ENCODE data around the gene OPCML. TPM values are rescaled to one million over a fixed set of nuclear protein-coding genes. Genes with fewer than 3 reads are reported as not detected.

OPCML gene
- total RNA-seq, 1 donor from 2014 or later = not detected

DNA sequence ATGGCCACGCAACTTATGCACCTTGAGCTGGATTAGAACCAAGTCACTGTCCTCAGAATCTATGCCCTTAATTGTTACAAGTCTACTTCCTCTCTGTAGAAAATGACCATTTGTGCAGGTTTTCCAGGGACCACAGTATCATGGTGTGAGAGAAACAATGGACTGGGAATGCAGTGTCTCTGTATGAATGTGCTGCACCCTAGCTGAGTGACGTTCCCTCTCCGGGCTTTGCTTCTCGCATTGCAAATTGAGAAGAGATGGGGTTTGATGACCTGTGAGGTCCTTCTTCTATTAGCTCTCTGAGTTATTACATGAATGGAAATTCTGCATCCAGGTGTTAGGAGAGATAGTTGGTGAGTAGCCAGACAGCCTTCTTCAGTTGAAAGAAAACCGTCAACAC lies 1109.6 kb downstream of the OPCML start:
- H3K27me3 ChIP-seq = no peaks in the 10 kb centered on the region
- H3K4me3 ChIP-seq = no peak overlapping the region
- no peaks in the 10 kb centered on the region for H3K4me1 ChIP-seq
- DNase-seq (ENCODE audit: extremely low spot score in 2 of 2) = no peak
- intact Hi-C loops (cut with DNase I) = no loop called here
- H3K27ac ChIP-seq = no peak overlapping the region
- no peaks in the 10 kb centered on the region for H3K9me3 ChIP-seq
- H3K36me3 ChIP-seq = no peaks in the 10 kb centered on the region
- TF ChIP-seq, protein P1, sequence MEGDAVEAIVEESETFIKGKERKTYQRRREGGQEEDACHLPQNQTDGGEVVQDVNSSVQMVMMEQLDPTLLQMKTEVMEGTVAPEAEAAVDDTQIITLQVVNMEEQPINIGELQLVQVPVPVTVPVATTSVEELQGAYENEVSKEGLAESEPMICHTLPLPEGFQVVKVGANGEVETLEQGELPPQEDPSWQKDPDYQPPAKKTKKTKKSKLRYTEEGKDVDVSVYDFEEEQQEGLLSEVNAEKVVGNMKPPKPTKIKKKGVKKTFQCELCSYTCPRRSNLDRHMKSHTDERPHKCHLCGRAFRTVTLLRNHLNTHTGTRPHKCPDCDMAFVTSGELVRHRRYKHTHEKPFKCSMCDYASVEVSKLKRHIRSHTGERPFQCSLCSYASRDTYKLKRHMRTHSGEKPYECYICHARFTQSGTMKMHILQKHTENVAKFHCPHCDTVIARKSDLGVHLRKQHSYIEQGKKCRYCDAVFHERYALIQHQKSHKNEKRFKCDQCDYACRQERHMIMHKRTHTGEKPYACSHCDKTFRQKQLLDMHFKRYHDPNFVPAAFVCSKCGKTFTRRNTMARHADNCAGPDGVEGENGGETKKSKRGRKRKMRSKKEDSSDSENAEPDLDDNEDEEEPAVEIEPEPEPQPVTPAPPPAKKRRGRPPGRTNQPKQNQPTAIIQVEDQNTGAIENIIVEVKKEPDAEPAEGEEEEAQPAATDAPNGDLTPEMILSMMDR (IDR thresholded peaks at IDR 0.05) = no peak
- TF ChIP-seq POLR2AphosphoS5 (IDR thresholded peaks at IDR 0.05; ENCODE audit: insufficient read depth in 1 of 2, low read depth in 1 of 2) = no peak
- no peak for TF ChIP-seq POLR2A (IDR thresholded peaks at IDR 0.05)

DNA sequence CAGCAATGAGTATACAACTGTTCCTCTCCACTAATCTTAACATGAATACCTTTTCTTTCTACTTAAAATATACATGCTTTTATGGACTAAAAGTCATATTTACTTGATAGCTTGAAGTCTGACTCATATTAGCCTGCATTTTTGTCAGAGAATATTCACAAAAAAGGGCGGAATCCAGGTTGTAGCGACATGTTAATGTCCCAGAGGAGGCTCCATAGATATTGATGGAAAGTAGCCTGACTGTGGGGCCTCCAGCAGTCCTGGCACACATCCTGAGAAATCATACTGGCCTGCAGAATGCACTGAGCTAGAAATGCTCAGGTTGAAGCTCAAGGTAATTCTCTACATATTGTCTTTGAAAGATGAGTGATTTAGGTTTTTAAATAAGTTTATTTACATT lies 1110.7 kb downstream of the OPCML start:
- H3K27ac ChIP-seq = no peak overlapping the region
- intact Hi-C loops (cut with DNase I) = no loop called here
- H3K9me3 ChIP-seq = no peaks in the 10 kb centered on the region
- H3K27me3 ChIP-seq = no peaks in the 10 kb centered on the region
- H3K36me3 ChIP-seq = no peaks in the 10 kb centered on the region
- no peaks in the 10 kb centered on the region for H3K4me1 ChIP-seq
- TF ChIP-seq POLR2AphosphoS5 (IDR thresholded peaks at IDR 0.05; ENCODE audit: insufficient read depth in 1 of 2, low read depth in 1 of 2) (no peak), POLR2A (IDR thresholded peaks at IDR 0.05) (no peak)
- TF ChIP-seq, protein P1 (IDR thresholded peaks at IDR 0.05) = no peak
- no peak for DNase-seq (ENCODE audit: extremely low spot score in 2 of 2)
- no peak overlapping the region for H3K4me3 ChIP-seq

DNA sequence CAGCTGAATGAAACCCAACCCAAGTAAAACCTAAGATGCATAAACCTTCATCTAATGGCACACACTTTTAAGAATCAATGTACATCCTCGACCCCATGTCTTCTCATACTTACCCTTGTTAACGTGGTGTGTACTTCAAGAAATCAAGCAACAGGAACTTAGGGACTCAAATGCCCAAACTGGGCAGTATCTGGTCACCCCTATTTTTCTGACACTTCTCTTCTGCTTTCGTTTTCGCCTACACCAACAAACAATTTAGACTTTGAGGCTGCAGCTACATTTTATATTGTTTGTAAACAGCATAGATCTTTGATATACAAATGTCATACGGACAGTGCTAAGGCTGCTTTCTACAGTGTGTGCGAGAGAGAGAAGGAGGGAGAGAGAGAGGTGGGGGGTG lies 1117.8 kb downstream of the OPCML start:
- intact Hi-C loops (cut with DNase I) = no loop called here
- Histone ChIP-seq H3K27me3 (no peaks in the 10 kb centered on the region), H3K4me3 (no peak overlapping the region), H3K4me1 (no peaks in the 10 kb centered on the region), H3K27ac (no peak overlapping the region), H3K36me3 (no peaks in the 10 kb centered on the region), H3K9me3 (no peaks in the 10 kb centered on the region)
- DNase-seq (ENCODE audit: extremely low spot score in 2 of 2) = no peak
- TF ChIP-seq POLR2A (IDR thresholded peaks at IDR 0.05) (no peak), POLR2AphosphoS5 (IDR thresholded peaks at IDR 0.05; ENCODE audit: insufficient read depth in 1 of 2, low read depth in 1 of 2) (no peak)
- TF ChIP-seq, protein P1 (IDR thresholded peaks at IDR 0.05) = no peak

DNA sequence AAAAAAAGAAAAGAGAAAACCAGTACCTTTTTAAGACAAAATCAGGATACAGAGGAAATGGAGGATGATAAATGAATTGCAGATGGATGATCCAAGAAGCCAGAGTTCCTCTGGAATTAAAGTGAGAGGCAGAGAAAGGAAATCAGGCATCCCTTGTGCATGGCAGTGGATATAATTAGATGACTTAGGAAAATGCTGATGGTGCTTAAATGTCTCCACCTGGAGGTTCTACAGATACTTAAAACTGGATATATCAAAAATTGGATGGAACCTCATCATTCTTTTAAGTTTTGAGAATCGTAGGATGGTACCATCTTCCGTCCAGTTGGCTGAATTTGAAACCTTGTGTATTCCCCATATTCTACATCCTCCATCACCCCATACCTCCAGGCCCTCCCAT lies 1121.9 kb downstream of the OPCML start:
- Histone ChIP-seq H3K9me3 (no peaks in the 10 kb centered on the region), H3K27ac (no peak overlapping the region), H3K36me3 (no peaks in the 10 kb centered on the region), H3K4me3 (no peak overlapping the region), H3K4me1 (no peaks in the 10 kb centered on the region), H3K27me3 (no peaks in the 10 kb centered on the region)
- TF ChIP-seq, protein P1 (IDR thresholded peaks at IDR 0.05) = no peak
- TF ChIP-seq POLR2A (IDR thresholded peaks at IDR 0.05) = no peak
- no peak for TF ChIP-seq POLR2AphosphoS5 (IDR thresholded peaks at IDR 0.05; ENCODE audit: insufficient read depth in 1 of 2, low read depth in 1 of 2)
- DNase-seq (ENCODE audit: extremely low spot score in 2 of 2) = no peak
- intact Hi-C loops (cut with DNase I) = no loop called here

DNA sequence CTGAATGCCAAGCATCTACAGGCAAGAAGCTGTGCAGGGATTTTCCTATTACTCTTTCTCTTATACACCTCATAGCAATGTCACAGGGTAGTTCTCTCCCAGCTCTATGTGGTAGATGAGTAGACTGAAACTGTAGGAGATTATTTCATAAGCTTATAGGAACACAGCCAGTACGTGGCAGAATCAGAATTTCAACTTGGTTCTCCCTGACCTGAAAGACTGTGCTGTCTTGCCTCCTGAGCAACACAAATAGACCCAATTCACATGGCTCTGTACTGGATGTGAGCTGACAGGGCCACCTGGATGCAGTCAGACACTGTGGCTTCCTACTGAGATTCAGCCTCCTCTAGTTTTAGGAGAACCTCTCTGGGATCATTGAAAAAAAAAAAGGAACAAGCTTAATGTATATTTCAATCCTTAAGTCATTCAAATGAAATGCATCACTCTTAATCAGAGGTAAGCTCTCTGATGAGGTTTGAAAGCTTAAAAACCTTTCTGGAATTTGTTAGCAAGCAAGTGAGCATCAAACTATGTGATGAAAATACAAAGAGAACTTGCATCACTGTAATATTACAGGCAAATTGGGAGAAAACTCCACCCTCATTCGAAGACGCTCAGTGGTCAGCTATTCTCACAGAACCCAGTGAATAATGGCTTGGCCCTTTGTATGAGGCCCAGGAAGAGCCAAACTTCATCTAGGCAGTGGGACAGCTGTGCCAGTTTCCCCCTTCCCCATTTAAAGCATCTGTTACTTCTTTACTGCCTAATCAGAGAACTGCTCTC lies 1122.5 kb downstream of the OPCML start:
- Histone ChIP-seq H3K4me3 (no peak overlapping the region), H3K27ac (no peak overlapping the region), H3K27me3 (no peaks in the 10 kb centered on the region), H3K9me3 (no peaks in the 10 kb centered on the region), H3K4me1 (no peaks in the 10 kb centered on the region), H3K36me3 (no peaks in the 10 kb centered on the region)
- TF ChIP-seq POLR2A (IDR thresholded peaks at IDR 0.05) (no peak), POLR2AphosphoS5 (IDR thresholded peaks at IDR 0.05; ENCODE audit: insufficient read depth in 1 of 2, low read depth in 1 of 2) (no peak)
- TF ChIP-seq, protein P1 (IDR thresholded peaks at IDR 0.05) = no peak
- intact Hi-C loops (cut with DNase I) = no loop called here
- no peak for DNase-seq (ENCODE audit: extremely low spot score in 2 of 2)

Measured in vagina (tissue), 2 donors.